GM12872 (cell line): ENCODE results near the gene KRTAP8-1.

ENCODE experiments used
- CTCF ChIP-seq: IDR thresholded peaks from 3 replicates; pipeline ENCODE4 v1.5.1; 2011; ENCODE audit warnings: low read depth, mild to moderate bottlenecking, low read length, moderate library complexity; ENCODE audit not compliant: insufficient read depth

Gene KRTAP8-1

GRCh38 chr21:30813174-30813573 is at the start of gene KRTAP8-1:
Gene KRTAP8-1, minus strand, starts transcription at chr21:30813274. Its CDS starts 54 bp downstream, at chr21:30813220.
- no peak for TF ChIP-seq CTCF

- no peak for TF ChIP-seq CTCF
Observed at GRCh38 chr21:30847627-30848500, 34.8 kb upstream of the KRTAP8-1 start.

- 0 out of 3 replicates have a peak, but pooled peaks have one; percentile 1 for TF ChIP-seq CTCF
Observed at GRCh38 chr21:30842990-30843389, 29.9 kb upstream of the KRTAP8-1 start.

DNA sequence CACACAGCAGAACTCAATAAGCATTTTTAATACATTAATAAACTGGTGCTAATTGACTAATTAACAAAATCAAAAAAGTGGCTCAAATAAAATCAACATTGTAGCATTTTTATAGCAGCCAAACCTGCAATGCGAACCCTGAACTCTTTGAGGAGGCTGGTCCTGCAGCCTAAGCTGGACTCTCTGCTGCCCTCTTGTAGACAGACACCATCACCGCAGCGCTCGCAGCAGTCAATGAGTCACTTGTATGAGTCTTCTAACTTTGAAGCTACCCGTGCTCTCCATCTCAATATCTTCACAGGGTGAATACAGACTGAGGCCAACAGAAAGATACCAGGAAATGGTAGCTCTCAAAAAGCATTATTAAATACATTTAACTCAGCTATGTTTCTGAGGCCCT is 26.2 kb upstream of the KRTAP8-1 start:
- TF ChIP-seq CTCF: peak; percentile 57

DNA sequence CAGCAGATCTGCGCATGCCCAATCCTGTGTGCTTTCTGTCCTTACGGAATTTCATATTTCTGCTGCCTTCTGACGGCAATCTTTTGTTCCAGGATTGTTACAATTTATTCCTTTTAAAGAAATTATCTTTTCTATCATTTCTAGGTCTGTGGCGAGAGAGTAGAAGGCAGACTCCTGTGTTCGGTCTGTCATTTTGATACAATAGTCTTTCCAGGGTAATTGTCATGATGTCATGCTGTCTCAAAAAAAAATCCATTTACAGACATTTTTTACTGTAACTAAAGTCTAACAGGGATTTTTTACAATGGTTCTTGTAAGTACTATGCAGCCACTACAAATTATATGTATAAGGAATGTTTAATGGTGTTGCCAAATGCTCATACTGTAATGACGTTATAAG is 25.5 kb upstream of the KRTAP8-1 start:
- no peak for TF ChIP-seq CTCF

- TF ChIP-seq CTCF: peak; percentile 59
Observed at GRCh38 chr21:30831194-30831765, 18.2 kb upstream of the KRTAP8-1 start.

DNA sequence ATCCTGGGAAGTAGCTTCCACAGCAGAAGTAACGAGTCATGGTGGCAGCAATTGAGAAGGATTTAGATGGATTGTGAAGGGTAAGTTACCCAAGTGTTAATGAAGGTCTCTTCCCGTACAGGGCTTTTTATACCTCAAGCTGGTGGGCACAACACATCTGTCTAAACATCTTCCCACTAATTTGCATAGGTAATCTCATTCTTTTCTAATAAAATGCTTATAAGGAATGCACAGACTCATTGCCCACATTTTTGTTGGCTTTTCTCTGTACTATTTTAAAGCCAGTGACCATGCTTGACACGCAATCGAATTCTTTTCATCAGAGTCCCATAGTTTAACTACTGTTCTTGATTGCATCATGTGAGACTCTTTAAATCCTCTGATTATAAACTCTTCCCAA is 16.6 kb upstream of the KRTAP8-1 start, which contains the start of gene KRTAP7-1:
TSS of gene KRTAP7-1 (minus strand) at position 101 of the 400 bp plus-strand sequence. CDS start at position 40, 61 bp downstream.
- no peak for TF ChIP-seq CTCF
